Measurements from ENCODE around the gene ANO9.
A peak's percentile ranks its signal among the peaks of the same experiment; 100 is the strongest.
"Not testable (repeated sequence)": the region's sequence is repeated elsewhere in the genome, so short reads cannot be mapped to it uniquely, and the experiment has no call there.

Gene ANO9

GRCh38 chr11:416051-416756 lies 25.6 kb downstream of the ANO9 start:
- DNase-seq (ENCODE audit: low spot score), result no peak

GRCh38 chr11:415640-416041 lies 26.2 kb downstream of the ANO9 start:
- no peak for DNase-seq (ENCODE audit: low spot score)

- DNase-seq (ENCODE audit: low spot score), result peak; percentile 27
Measured at GRCh38 chr11:414318-414857, 27.4 kb downstream of the ANO9 start.

GRCh38 chr11:413120-414081 lies 28.4 kb downstream of the ANO9 start:
- no peak for DNase-seq (ENCODE audit: low spot score)

GRCh38 chr11:412641-413119 lies 29.1 kb downstream of the ANO9 start:
- DNase-seq (ENCODE audit: low spot score), result no peak

- DNase-seq (ENCODE audit: low spot score), result not testable (repeated sequence)
Measured at GRCh38 chr11:411520-411919, 30.3 kb downstream of the ANO9 start.

GRCh38 chr11:410711-411110 lies 31.1 kb downstream of the ANO9 start:
- not testable (repeated sequence) for DNase-seq (ENCODE audit: low spot score)

- no peak for DNase-seq (ENCODE audit: low spot score)
Measured at GRCh38 chr11:409600-410483, 32.0 kb downstream of the ANO9 start.

GRCh38 chr11:409008-409599 lies 32.7 kb downstream of the ANO9 start:
- DNase-seq (ENCODE audit: low spot score), result no peak

GRCh38 chr11:408154-409007 lies 33.4 kb downstream of the ANO9 start:
- no peak for DNase-seq (ENCODE audit: low spot score)

- DNase-seq (ENCODE audit: low spot score), result no peak
Measured at GRCh38 chr11:407651-408123, 34.1 kb downstream of the ANO9 start.

GRCh38 chr11:406796-407650 lies 34.8 kb downstream of the ANO9 start:
- peak; percentile 93 for DNase-seq (ENCODE audit: low spot score)

- no peak for DNase-seq (ENCODE audit: low spot score)
Measured at GRCh38 chr11:405954-406795, 35.6 kb downstream of the ANO9 start.

- no peak for DNase-seq (ENCODE audit: low spot score)
Measured at GRCh38 chr11:405323-405953, 36.4 kb downstream of the ANO9 start.

GRCh38 chr11:404551-405264 lies 37.1 kb downstream of the ANO9 start:
- DNase-seq (ENCODE audit: low spot score), result no peak

- DNase-seq (ENCODE audit: low spot score), result no peak
Measured at GRCh38 chr11:403761-404431, 37.9 kb downstream of the ANO9 start.
